HG03064 (cell line): Measurements from ENCODE around the gene CCT7.

Source experiments
- ATAC-seq: cut with Tn5 transposase; IDR thresholded peaks from one replicate; pipeline ENCODE4 v1.9.1; 2021; ENCODE audit warnings: low read depth; ENCODE audit not compliant: unreplicated experiment

Gene CCT7

GRCh38 chr2:73225513-73226360 is 8.4 kb upstream of the CCT7 start:
- ATAC-seq: no peak

- ATAC-seq: no peak
These were observed 7.0 kb upstream of the CCT7 start for GRCh38 chr2:73227086-73227485.

- ATAC-seq: no peak
These were observed 5.5 kb upstream of the CCT7 start for GRCh38 chr2:73228631-73229030.

GRCh38 chr2:73232403-73233153 is 1.5 kb upstream of the CCT7 start:
- peak; percentile 16 for ATAC-seq

GRCh38 chr2:73233154-73233931 is 765 bp upstream of the CCT7 start, which contains the start of gene PRADC1:
Gene PRADC1 (minus strand): TSS chr2:73233239. CDS start chr2:73233160, 79 bp downstream.
- ATAC-seq: peak; percentile 83

GRCh38 chr2:73235315-73236028 is 1.4 kb downstream of the CCT7 start:
- ATAC-seq: no peak

GRCh38 chr2:73237168-73237567 is 3.1 kb downstream of the CCT7 start:
- no peak for ATAC-seq

GRCh38 chr2:73238149-73238548 is 4.0 kb downstream of the CCT7 start:
- ATAC-seq: no peak

- ATAC-seq: no peak
These were observed 4.9 kb downstream of the CCT7 start for GRCh38 chr2:73238976-73239375.

- ATAC-seq: no peak
These were observed 5.7 kb downstream of the CCT7 start for GRCh38 chr2:73239776-73240175.

GRCh38 chr2:73243884-73244570 is 9.9 kb downstream of the CCT7 start:
- ATAC-seq: no peak

GRCh38 chr2:73244580-73244979 is 10.5 kb downstream of the CCT7 start:
- no peak for ATAC-seq

GRCh38 chr2:73246850-73247249 is 12.7 kb downstream of the CCT7 start:
- no peak for ATAC-seq

GRCh38 chr2:73249636-73250035 is 15.5 kb downstream of the CCT7 start:
- ATAC-seq: no peak

GRCh38 chr2:73250872-73251846 is 17.1 kb downstream of the CCT7 start:
- no peak for ATAC-seq

- ATAC-seq: no peak
These were observed 18.3 kb downstream of the CCT7 start for GRCh38 chr2:73252238-73253027.

- ATAC-seq: no peak
These were observed 19.3 kb downstream of the CCT7 start for GRCh38 chr2:73253400-73253799.

- ATAC-seq: no peak
These were observed 19.8 kb downstream of the CCT7 start for GRCh38 chr2:73253901-73254300.
